ENCODE measurements around the gene FAM171A2. TPM values are rescaled to one million over a fixed set of nuclear protein-coding genes. Genes with fewer than 3 reads are reported as not detected.

FAM171A2 gene
- total and polyA plus RNA-seq, 2 donors (not counting 1 experiment from before 2014, with no cell fraction given) = 0.18 to 0.69 TPM

DNA sequence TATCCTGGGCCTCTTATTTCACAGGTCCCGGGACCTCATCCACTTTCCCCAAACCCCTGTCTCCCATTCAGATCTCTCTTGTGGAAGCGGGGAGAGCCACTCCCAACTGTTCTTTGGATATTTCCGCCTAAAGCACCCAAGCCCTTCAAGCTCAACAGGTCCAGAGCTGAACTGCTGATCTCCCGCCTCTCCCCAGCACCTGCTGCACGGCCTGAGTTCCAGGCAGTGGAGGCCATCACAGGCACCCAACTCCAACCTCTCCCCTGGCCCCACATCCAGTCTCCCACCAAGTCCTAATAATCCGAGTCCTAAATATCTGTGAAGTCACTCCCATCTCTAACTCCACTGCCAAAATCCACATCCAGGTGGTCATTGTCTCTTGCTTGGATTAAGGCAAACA, 19.3 kb upstream of the FAM171A2 start:
- no peak overlapping the region for H3K4me3 Mint-ChIP-seq
- H3K79me2 ChIP-seq (ENCODE audit: control insufficient read depth, insufficient read depth, low read length) = no peaks in the 10 kb centered on the region
- H4K20me1 ChIP-seq (ENCODE audit: control insufficient read depth, insufficient read depth, low read length, poor library complexity, severe bottlenecking) = no peaks in the 10 kb centered on the region
- no peak for DNase-seq
- H3K9me3 Mint-ChIP-seq (ENCODE audit: insufficient read depth) = no peaks in the 10 kb centered on the region
- H3K9me3 ChIP-seq (ENCODE audit: control extremely low read depth in 1 of 3, control insufficient read depth in 2 of 3, insufficient read depth in 1 of 3, low read length in 2 of 3) = peaks cover 0 to 13% (median 0%) of the 10 kb centered on the region in 3 donors
- POLR2A ChIA-PET = no interaction called here
- H2AFZ ChIP-seq (ENCODE audit: insufficient read depth, low read depth, low read length, poor library complexity, severe bottlenecking) = no peak overlapping the region
- H3K4me1 Mint-ChIP-seq = peaks cover 15% of the 10 kb centered on the region
- no peak overlapping the region for H3K27ac ChIP-seq (ENCODE audit: low read length in 2 of 2)
- CTCF ChIA-PET = no interaction called here
- peaks cover 35% of the 10 kb centered on the region for H3K27me3 Mint-ChIP-seq
- peaks cover 17 to 19% of the 10 kb centered on the region in 2 donors for H3K4me1 ChIP-seq (ENCODE audit: control insufficient read depth in 2 of 2, insufficient read depth in 2 of 2, low read length in 2 of 2)
- 91% methylated on average over 6 of the region's 6 CpGs for whole genome bisulfite sequencing (ENCODE audit: insufficient coverage)
- no peak overlapping the region for H3K27ac Mint-ChIP-seq
- ATAC-seq (ENCODE audit: low read depth) = no peak
- no peak overlapping the region for H3K4me3 ChIP-seq (ENCODE audit: control extremely low read depth in 1 of 5, extremely low read depth in 1 of 5, insufficient read depth in 1 of 5, low read depth in 2 of 5, low read length in 4 of 5)
- no peak overlapping the region for H3K4me2 ChIP-seq (replicated peaks; ENCODE audit: low read depth, low read length, poor library complexity, severe bottlenecking)
- no peak overlapping the region for H3K9ac ChIP-seq (ENCODE audit: low read length)
- H3K36me3 ChIP-seq (replicated peaks in 1 of 2; ENCODE audit: control extremely low read depth in 1 of 2, control insufficient read depth in 1 of 2, extremely low read depth in 1 of 2, insufficient read depth in 2 of 2, low read length in 1 of 2) = no peaks in the 10 kb centered on the region
- H3K27me3 ChIP-seq (replicated peaks in 1 of 4; ENCODE audit: control extremely low read depth in 1 of 4, control insufficient read depth in 3 of 4, insufficient read depth in 4 of 4, low read length in 3 of 4) = peaks cover 0 to 42% (median 11%) of the 10 kb centered on the region in 4 experiments
- TF ChIP-seq, protein P1, sequence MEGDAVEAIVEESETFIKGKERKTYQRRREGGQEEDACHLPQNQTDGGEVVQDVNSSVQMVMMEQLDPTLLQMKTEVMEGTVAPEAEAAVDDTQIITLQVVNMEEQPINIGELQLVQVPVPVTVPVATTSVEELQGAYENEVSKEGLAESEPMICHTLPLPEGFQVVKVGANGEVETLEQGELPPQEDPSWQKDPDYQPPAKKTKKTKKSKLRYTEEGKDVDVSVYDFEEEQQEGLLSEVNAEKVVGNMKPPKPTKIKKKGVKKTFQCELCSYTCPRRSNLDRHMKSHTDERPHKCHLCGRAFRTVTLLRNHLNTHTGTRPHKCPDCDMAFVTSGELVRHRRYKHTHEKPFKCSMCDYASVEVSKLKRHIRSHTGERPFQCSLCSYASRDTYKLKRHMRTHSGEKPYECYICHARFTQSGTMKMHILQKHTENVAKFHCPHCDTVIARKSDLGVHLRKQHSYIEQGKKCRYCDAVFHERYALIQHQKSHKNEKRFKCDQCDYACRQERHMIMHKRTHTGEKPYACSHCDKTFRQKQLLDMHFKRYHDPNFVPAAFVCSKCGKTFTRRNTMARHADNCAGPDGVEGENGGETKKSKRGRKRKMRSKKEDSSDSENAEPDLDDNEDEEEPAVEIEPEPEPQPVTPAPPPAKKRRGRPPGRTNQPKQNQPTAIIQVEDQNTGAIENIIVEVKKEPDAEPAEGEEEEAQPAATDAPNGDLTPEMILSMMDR (IDR thresholded peaks at IDR 0.05) = no peak
- TF ChIP-seq EZH2 (IDR thresholded peaks at IDR 0.05; ENCODE audit: borderline replicate concordance, insufficient read depth, low read depth, low read length, poor library complexity, severe bottlenecking) = no peak
- intact Hi-C loops (cut with micrococcal nuclease) = no loop called here

DNA sequence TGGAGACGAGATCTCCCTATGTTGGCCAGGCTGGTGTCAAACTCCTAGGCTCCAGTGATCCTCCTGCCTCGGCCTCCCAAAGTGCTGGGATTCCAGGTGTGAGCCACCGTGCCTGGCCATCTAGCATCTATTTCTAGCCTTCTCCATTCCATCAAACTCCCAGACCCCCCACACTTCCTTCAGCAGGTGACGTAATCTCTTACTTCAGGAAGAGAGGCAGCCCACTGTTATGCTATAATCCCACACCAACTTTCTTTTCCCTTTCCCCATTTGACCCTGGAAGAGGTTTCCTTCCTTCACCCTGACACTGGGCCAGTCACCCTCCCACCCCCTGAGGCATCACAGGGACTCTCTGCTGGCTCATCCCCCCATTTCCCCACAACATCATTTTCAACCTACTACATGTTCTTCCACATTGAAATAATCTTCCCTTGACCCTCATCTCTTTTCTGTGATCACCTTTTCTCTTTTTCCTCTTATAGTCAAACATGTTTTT, 18.2 kb upstream of the FAM171A2 start:
- peaks cover 17 to 19% of the 10 kb centered on the region in 2 donors for H3K4me1 ChIP-seq (ENCODE audit: control insufficient read depth in 2 of 2, insufficient read depth in 2 of 2, low read length in 2 of 2)
- H3K4me3 ChIP-seq (ENCODE audit: control extremely low read depth in 1 of 5, extremely low read depth in 1 of 5, insufficient read depth in 1 of 5, low read depth in 2 of 5, low read length in 4 of 5) = no peak overlapping the region
- H3K4me3 Mint-ChIP-seq = no peak overlapping the region
- H3K27ac Mint-ChIP-seq = no peak overlapping the region
- peaks cover 15% of the 10 kb centered on the region for H3K4me1 Mint-ChIP-seq
- CTCF ChIA-PET = no interaction called here
- H3K4me2 ChIP-seq (replicated peaks; ENCODE audit: low read depth, low read length, poor library complexity, severe bottlenecking) = no peak overlapping the region
- no peaks in the 10 kb centered on the region for H3K9me3 Mint-ChIP-seq (ENCODE audit: insufficient read depth)
- peaks cover 35% of the 10 kb centered on the region for H3K27me3 Mint-ChIP-seq
- 86% methylated on average over 4 of the region's 4 CpGs for WGBS (ENCODE audit: insufficient coverage)
- H3K27ac ChIP-seq (ENCODE audit: low read length in 2 of 2) = no peak overlapping the region
- TF ChIP-seq, protein P1 (IDR thresholded peaks at IDR 0.05) = no peak
- no peak for TF ChIP-seq EZH2 (IDR thresholded peaks at IDR 0.05; ENCODE audit: borderline replicate concordance, insufficient read depth, low read depth, low read length, poor library complexity, severe bottlenecking)
- H3K27me3 ChIP-seq (replicated peaks in 1 of 4; ENCODE audit: control extremely low read depth in 1 of 4, control insufficient read depth in 3 of 4, insufficient read depth in 4 of 4, low read length in 3 of 4) = peaks cover 0 to 38% (median 11%) of the 10 kb centered on the region in 4 experiments
- H2AFZ ChIP-seq (ENCODE audit: insufficient read depth, low read depth, low read length, poor library complexity, severe bottlenecking) = no peak overlapping the region
- DNase-seq (no peak), ATAC-seq (ENCODE audit: low read depth) (no peak)
- POLR2A ChIA-PET = no interaction called here
- H3K9me3 ChIP-seq (ENCODE audit: control extremely low read depth in 1 of 3, control insufficient read depth in 2 of 3, insufficient read depth in 1 of 3, low read length in 2 of 3) = peaks cover 0 to 13% (median 0%) of the 10 kb centered on the region in 3 donors
- H3K9ac ChIP-seq (ENCODE audit: low read length) = no peak overlapping the region
- no peaks in the 10 kb centered on the region for H3K36me3 ChIP-seq (replicated peaks in 1 of 2; ENCODE audit: control extremely low read depth in 1 of 2, control insufficient read depth in 1 of 2, extremely low read depth in 1 of 2, insufficient read depth in 2 of 2, low read length in 1 of 2)
- no peaks in the 10 kb centered on the region for H4K20me1 ChIP-seq (ENCODE audit: control insufficient read depth, insufficient read depth, low read length, poor library complexity, severe bottlenecking)
- intact Hi-C loops (cut with micrococcal nuclease) = no loop called here
- no peaks in the 10 kb centered on the region for H3K79me2 ChIP-seq (ENCODE audit: control insufficient read depth, insufficient read depth, low read length)
